Measurements from ENCODE around the gene IL15RA. TPM values are rescaled to one million over a fixed set of nuclear protein-coding genes. Genes with fewer than 3 reads are reported as not detected.

IL15RA gene
- total RNA-seq, 1 donor from 2014 or later = 3.1 TPM

- Mint-ChIP-seq H3K27ac (ENCODE audit: unreplicated experiment) (no peak overlapping the region), H3K27me3 (ENCODE audit: low read depth, unreplicated experiment) (no peaks in the 10 kb centered on the region), H3K9me3 (ENCODE audit: unreplicated experiment) (peaks cover 2% of the 10 kb centered on the region), H3K4me3 (ENCODE audit: unreplicated experiment) (no peak overlapping the region), H3K4me1 (ENCODE audit: low read depth, unreplicated experiment) (peaks cover 1% of the 10 kb centered on the region), H3K36me3 (ENCODE audit: low read depth, unreplicated experiment) (peaks cover 15% of the 10 kb centered on the region)
- Histone ChIP-seq H2AFZ (ENCODE audit: low read depth, low read length) (no peak overlapping the region), H3K4me1 (ENCODE audit: insufficient read depth, low read length) (peaks cover 2% of the 10 kb centered on the region), H3K4me3 (ENCODE audit: insufficient read depth, low read depth, low read length) (no peak overlapping the region), H3K27ac (ENCODE audit: low read depth, low read length) (no peak overlapping the region), H3K9ac (ENCODE audit: low read length) (no peak overlapping the region), H3K27me3 (ENCODE audit: insufficient read depth, low read length) (no peaks in the 10 kb centered on the region), H4K20me1 (ENCODE audit: insufficient read depth, low read length) (no peaks in the 10 kb centered on the region), H3K4me2 (ENCODE audit: low read length) (no peak overlapping the region), H3K9me3 (ENCODE audit: insufficient read depth, low read depth, low read length) (no peaks in the 10 kb centered on the region), H3K36me3 (ENCODE audit: insufficient read depth, low read length) (peaks cover 26% of the 10 kb centered on the region), H3K79me2 (ENCODE audit: insufficient read depth, low read length) (no peaks in the 10 kb centered on the region)
- no peak for TF ChIP-seq CTCF (IDR thresholded peaks at IDR 0.05; ENCODE audit: insufficient read depth, low read depth, low read length)
- TF ChIP-seq EZH2 (IDR thresholded peaks at IDR 0.05; ENCODE audit: insufficient read depth, low read length) = no peak
- FAIRE-seq = no peak
- no peak for DNase-seq (ENCODE audit: low read depth)
Measured at GRCh38 chr10:5938291-5938690, 39.1 kb downstream of the IL15RA start.

- Mint-ChIP-seq H3K36me3 (ENCODE audit: low read depth, unreplicated experiment) (peaks cover 19% of the 10 kb centered on the region), H3K27me3 (ENCODE audit: low read depth, unreplicated experiment) (no peaks in the 10 kb centered on the region), H3K4me3 (ENCODE audit: unreplicated experiment) (no peak overlapping the region), H3K9me3 (ENCODE audit: unreplicated experiment) (peaks cover 2% of the 10 kb centered on the region), H3K4me1 (ENCODE audit: low read depth, unreplicated experiment) (no peaks in the 10 kb centered on the region), H3K27ac (ENCODE audit: unreplicated experiment) (no peak overlapping the region)
- no peak for TF ChIP-seq CTCF (IDR thresholded peaks at IDR 0.05; ENCODE audit: insufficient read depth, low read depth, low read length)
- no peak for TF ChIP-seq EZH2 (IDR thresholded peaks at IDR 0.05; ENCODE audit: insufficient read depth, low read length)
- no peak overlapping the region for H2AFZ ChIP-seq (ENCODE audit: low read depth, low read length)
- H3K4me1 ChIP-seq (ENCODE audit: insufficient read depth, low read length) = no peaks in the 10 kb centered on the region
- H3K4me2 ChIP-seq (ENCODE audit: low read length) = no peak overlapping the region
- H3K27ac ChIP-seq (ENCODE audit: low read depth, low read length) = no peak overlapping the region
- H3K27me3 ChIP-seq (ENCODE audit: insufficient read depth, low read length) = no peaks in the 10 kb centered on the region
- H3K79me2 ChIP-seq (ENCODE audit: insufficient read depth, low read length) = no peaks in the 10 kb centered on the region
- H4K20me1 ChIP-seq (ENCODE audit: insufficient read depth, low read length) = no peaks in the 10 kb centered on the region
- H3K9ac ChIP-seq (ENCODE audit: low read length) = no peak overlapping the region
- H3K4me3 ChIP-seq (ENCODE audit: insufficient read depth, low read depth, low read length) = no peak overlapping the region
- H3K9me3 ChIP-seq (ENCODE audit: insufficient read depth, low read depth, low read length) = no peaks in the 10 kb centered on the region
- DNase-seq (ENCODE audit: low read depth) (no peak), FAIRE-seq (no peak)
- H3K36me3 ChIP-seq (ENCODE audit: insufficient read depth, low read length) = peaks cover 28% of the 10 kb centered on the region
Measured at GRCh38 chr10:5937016-5937415, 40.3 kb downstream of the IL15RA start.

GRCh38 chr10:5935628-5936027 lies 41.7 kb downstream of the IL15RA start:
- peaks cover 2% of the 10 kb centered on the region for H3K9me3 Mint-ChIP-seq (ENCODE audit: unreplicated experiment)
- no peaks in the 10 kb centered on the region for H3K4me1 ChIP-seq (ENCODE audit: insufficient read depth, low read length)
- no peak overlapping the region for H3K27ac Mint-ChIP-seq (ENCODE audit: unreplicated experiment)
- H3K4me2 ChIP-seq (ENCODE audit: low read length) = no peak overlapping the region
- no peak overlapping the region for H3K4me3 Mint-ChIP-seq (ENCODE audit: unreplicated experiment)
- no peaks in the 10 kb centered on the region for H3K4me1 Mint-ChIP-seq (ENCODE audit: low read depth, unreplicated experiment)
- H2AFZ ChIP-seq (ENCODE audit: low read depth, low read length) = no peak overlapping the region
- no peaks in the 10 kb centered on the region for H3K27me3 ChIP-seq (ENCODE audit: insufficient read depth, low read length)
- H3K79me2 ChIP-seq (ENCODE audit: insufficient read depth, low read length) = no peaks in the 10 kb centered on the region
- peaks cover 21% of the 10 kb centered on the region for H3K36me3 Mint-ChIP-seq (ENCODE audit: low read depth, unreplicated experiment)
- H3K36me3 ChIP-seq (ENCODE audit: insufficient read depth, low read length) = peaks cover 34% of the 10 kb centered on the region
- H3K9me3 ChIP-seq (ENCODE audit: insufficient read depth, low read depth, low read length) = no peaks in the 10 kb centered on the region
- no peak overlapping the region for H3K9ac ChIP-seq (ENCODE audit: low read length)
- no peaks in the 10 kb centered on the region for H4K20me1 ChIP-seq (ENCODE audit: insufficient read depth, low read length)
- DNase-seq (ENCODE audit: low read depth) (no peak), FAIRE-seq (no peak)
- no peaks in the 10 kb centered on the region for H3K27me3 Mint-ChIP-seq (ENCODE audit: low read depth, unreplicated experiment)
- no peak overlapping the region for H3K4me3 ChIP-seq (ENCODE audit: insufficient read depth, low read depth, low read length)
- no peak overlapping the region for H3K27ac ChIP-seq (ENCODE audit: low read depth, low read length)
- TF ChIP-seq EZH2 (IDR thresholded peaks at IDR 0.05; ENCODE audit: insufficient read depth, low read length) (no peak), CTCF (IDR thresholded peaks at IDR 0.05; ENCODE audit: insufficient read depth, low read depth, low read length) (no peak)
